Midbrain (tissue), 1 donor: ENCODE data around the gene PPIE.
"Not testable (repeated sequence)": the region's sequence is repeated elsewhere in the genome, so short reads cannot be mapped to it uniquely, and the experiment has no call there.

ENCODE experiments used
- DNase-seq: peaks from one replicate; lab custom pipeline; 2025; lab: John Stamatoyannopoulos, UW

PPIE gene

DNA sequence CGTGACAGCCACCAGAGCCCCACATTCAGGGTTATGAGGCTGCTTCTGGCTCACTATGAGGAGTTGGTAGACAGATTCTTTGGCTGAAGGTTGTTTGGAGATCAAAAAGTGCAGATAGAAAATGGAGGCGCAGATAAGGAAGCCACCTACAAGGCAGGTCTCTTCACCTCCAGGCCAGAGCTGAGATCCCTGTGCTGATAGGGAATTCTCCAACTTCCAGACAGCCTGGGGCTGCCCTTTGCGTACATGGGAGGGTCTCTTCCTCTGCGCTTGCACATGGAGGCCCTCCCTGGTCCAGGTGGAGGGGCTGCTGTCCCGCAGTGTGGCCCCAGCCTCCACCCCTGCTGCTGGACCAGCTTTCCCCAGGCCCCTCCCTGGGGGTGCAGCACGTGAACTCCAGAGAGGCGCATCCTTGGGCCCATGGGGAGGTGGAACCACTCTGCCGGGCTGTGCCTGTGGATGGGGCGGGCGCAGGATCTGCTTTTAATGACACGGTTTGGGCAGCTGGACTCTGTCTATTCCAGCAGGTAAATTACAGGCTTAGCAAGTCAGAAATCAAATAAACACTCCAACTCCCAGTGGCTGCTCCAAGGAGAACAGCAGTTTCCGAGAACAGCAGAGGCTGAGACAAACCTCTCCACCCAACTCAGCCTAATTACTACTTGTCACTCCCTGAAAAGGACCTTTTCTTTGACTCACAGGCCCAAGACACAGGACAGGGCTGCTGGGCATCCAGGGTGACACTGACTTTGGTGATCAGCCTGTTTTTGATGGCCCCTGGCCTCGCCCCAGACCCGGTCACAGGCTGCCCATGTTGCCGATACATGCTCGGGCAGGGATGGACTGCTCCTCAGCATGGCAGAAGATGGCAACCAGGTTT, 20.1 kb downstream of the PPIE start:
- no peak for DNase-seq

GRCh38 chr1:39759436-39759726, 20.7 kb downstream of the PPIE start:
- no peak for DNase-seq

GRCh38 chr1:39760074-39761008, 21.7 kb downstream of the PPIE start:
- DNase-seq = no peak

DNA sequence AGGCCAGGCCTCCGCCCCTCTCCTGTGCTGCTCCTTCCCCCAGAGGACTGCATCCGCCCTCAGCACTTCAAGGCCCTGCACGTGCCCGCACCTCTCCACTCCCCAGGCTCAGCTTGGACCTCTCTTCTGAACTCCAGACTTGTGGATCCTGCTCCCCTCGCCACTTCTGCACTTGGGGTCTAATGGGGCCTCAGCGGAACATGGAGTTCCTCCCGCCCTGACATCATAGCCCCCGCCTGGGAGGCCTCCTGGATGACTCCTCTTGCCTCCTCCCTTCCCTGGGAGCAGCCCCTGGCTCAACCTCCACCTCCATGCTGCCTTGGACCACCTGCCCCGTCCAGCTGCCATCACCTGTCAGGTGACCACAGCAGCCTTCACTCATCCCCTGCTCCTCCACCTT, 22.3 kb downstream of the PPIE start:
- DNase-seq = no peak

DNA sequence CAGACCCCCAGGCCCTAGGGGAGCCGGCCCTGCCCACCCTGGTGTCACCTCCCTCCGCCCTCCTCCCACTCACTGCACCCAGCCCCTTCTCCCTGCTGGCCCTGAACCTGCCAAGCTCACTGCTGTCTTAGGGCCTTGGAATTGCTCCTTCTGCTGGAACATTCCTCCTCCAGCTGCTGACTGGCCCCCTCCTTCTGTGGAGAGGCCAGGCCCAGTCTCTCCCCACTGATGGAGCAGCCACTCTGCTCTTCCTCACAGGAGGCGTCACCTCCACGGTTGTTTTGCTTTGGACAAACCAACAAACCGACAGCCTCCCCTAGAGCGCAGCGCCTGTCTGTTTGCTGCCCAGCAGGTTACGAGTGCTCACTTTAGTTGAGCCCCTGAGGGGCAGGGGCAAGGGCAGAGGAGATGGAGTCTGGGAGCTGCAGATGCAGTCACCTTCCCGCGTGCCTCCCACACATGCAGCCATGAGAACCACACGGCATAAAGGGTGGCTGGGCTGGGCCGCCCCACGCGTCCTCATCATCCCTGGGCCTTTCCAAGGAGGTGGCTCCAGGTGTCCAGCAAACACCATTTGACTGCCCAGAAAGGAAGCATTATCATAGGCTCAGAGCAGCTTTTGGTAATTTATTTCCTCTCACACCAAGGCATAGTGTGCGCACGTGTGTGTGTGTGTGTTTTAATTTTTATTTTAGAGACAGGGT, 23.0 kb downstream of the PPIE start:
- no peak for DNase-seq

- DNase-seq = no peak
Observed at GRCh38 chr1:39762550-39763540, 24.2 kb downstream of the PPIE start.

DNA sequence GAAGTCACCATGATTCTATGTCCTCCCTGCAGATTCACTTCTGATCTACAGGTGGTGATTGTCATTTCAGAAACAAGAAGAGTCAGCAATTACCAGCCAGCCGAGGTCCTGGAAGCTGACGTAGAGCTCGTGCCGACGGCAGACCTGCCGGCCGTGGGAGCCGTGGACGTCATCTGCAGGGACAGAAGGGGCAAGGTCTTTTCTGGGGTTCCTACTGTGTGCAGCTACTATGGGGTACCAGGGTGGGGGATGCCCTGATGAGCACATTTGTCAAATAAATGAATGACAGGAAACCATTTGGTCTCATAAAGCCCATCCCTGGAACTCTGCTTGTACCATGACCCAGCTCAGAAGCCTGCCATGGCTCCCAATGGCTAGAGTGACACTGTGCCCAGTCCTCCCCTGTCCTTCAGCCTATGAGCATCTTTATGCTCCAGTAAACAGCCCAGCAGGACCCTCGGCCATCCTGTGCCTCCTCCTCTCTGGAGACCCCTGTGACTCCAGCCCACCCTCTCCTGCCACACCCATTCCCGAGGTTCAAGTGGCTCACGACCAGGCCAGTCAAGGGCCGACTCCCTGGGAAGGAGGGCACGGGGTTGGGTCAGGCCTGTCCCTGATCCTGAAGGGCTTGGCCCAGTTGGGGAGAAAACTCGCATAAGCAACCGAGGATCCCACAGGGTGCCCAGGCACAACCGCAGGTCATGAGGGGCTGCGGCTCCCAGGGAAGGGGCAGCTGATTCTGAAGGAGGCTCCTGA, 25.1 kb downstream of the PPIE start:
- not testable (repeated sequence) for DNase-seq

DNA sequence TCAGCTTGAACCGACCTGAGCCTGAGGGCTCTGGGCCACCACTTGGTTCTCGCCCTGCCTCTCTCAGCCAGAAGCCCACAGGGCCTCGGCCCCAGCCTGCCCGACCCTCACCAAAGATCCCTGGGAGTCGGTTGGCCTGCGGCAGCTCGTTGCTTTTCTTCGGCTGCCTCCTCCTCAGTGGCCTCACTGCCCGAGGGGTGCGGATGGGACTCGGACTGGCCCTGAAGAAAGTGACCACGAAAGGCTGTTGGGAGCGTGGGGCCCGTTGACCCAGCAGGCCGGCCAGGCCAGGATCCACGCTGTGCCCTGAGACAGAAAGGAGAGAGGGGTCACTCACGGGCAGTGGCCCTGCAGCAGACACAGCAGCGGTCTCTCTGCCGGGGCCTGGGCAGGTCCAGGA, 25.8 kb downstream of the PPIE start:
- DNase-seq = not testable (repeated sequence)

GRCh38 chr1:39766466-39766865, 27.8 kb downstream of the PPIE start:
- not testable (repeated sequence) for DNase-seq

DNA sequence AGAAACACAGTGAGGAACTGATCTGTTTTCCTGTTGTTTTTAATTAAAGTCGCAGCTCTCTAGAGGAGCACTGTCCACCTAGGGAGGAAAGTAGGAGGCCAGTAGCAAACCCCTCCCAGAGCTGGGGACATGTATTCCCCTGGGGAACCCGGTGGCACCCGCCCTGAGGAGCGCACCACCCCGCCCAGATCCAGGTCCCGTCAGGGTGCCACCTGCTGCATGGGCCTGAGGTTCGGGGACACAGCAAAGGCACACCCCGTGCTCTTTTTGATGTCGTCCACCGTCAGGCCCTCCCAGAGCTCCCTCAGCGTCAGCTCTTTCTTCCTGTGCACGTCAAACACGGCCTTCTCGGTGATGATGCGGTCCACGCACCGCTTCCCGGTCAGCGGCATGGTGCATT, 30.8 kb downstream of the PPIE start:
- DNase-seq = not testable (repeated sequence)

- DNase-seq = not testable (repeated sequence)
Observed at GRCh38 chr1:39770100-39771021, 31.7 kb downstream of the PPIE start.

- DNase-seq = not testable (repeated sequence)
Observed at GRCh38 chr1:39771022-39771532, 32.4 kb downstream of the PPIE start, which contains the start of gene OXCT2. Gene OXCT2, minus strand, starts transcription at chr1:39771348. Its CDS starts 93 bp downstream, at chr1:39771255.

GRCh38 chr1:39773369-39773979, 34.8 kb downstream of the PPIE start:
- not testable (repeated sequence) for DNase-seq

DNA sequence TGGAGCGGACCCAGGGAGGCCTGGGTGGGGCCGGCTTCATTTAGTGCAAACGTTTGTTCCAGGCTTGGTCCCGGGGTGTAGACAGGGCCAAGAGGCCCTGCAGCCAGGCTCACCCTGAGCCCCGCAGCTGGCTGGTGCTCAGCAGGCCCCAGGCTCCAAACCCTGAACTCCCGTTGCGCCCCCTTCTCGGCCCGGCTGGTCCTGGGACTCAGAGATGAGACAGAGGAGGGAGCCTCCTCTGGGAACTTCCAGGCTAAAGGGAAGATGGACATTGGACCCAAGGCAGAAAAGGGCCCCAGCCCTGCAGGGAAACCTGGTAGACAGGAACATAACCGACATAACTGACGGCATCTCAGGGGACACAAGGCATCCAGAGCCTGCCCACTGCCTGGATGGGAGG, 36.5 kb downstream of the PPIE start:
- not testable (repeated sequence) for DNase-seq

GRCh38 chr1:39775676-39776399, 37.2 kb downstream of the PPIE start:
- not testable (repeated sequence) for DNase-seq

- DNase-seq = no peak
Observed at GRCh38 chr1:39776400-39776713, 37.7 kb downstream of the PPIE start.

- no peak for DNase-seq
Observed at GRCh38 chr1:39776886-39777285, 38.2 kb downstream of the PPIE start.

- no peak for DNase-seq
Observed at GRCh38 chr1:39777306-39777705, 38.6 kb downstream of the PPIE start.
